Stomach (tissue), 4 donors: ENCODE data around the gene PRDM16.
A peak's percentile ranks its signal among the peaks of the same experiment; 100 is the strongest.

ENCODE experiments used
- CTCF ChIP-seq, 7 experiments: fragments of 450-650 bp in 4 of 7; fragments of 200-600 bp in 3 of 7; sonication (generic) in 3 of 7; IDR thresholded peaks; one replicate each; pipeline ENCODE4 v1.5.1; 2016 to 2019; ENCODE audit warnings: antibody characterized with exemption in 7 of 7, control low read depth in 2 of 7, mild to moderate bottlenecking in 1 of 7
- EP300 ChIP-seq: sonication (generic); formaldehyde crosslinking; IDR thresholded peaks from one replicate; pipeline ENCODE4 v1.6.1; 2017; ENCODE audit warnings: antibody characterized with exemption
- POLR2AphosphoS5 ChIP-seq, 3 donors: sonication (generic); formaldehyde crosslinking; IDR thresholded peaks; one replicate each; pipeline ENCODE4 v1.6.1; 2016; ENCODE audit warnings: antibody characterized with exemption in 3 of 3

- TF ChIP-seq POLR2AphosphoS5 (IDR thresholded peaks at IDR 0.05), result peak in 1 of 3 donors; percentile 77
- no peak for TF ChIP-seq EP300
- no peak for TF ChIP-seq CTCF (IDR thresholded peaks at IDR 0.05)
Measured at GRCh38 chr1:3213730-3214129, 144.7 kb downstream of the PRDM16 start.
